HS-27A (cell line): Measurements from ENCODE around the gene ZFHX3.

Experiments
- DNase-seq: peaks from one replicate; pipeline ENCODE4 v3.0.0-alpha.2; 2012; ENCODE audit warnings: low read depth, missing footprints

ZFHX3 gene

DNA sequence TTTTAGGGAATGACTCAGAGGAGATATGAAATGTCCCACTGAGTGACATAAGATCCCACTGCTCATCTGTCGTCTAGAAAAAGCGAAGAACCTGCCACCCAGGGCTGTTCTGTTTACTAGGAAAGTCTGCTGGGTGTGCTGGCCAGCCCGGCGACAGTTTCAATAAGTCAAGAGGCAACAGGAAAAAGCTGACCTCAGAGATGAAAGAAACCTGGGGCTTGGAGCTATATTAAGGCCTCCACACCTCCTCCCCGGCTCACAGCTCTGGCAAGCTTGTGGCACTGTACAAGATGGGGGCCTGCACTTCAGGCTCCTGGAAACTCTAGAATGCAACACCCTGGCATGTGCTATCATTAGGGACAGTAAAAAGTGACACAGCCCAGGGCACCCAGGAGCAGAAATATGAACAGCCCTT is 10.6 kb downstream of the ZFHX3 start:
- DNase-seq: no peak

DNA sequence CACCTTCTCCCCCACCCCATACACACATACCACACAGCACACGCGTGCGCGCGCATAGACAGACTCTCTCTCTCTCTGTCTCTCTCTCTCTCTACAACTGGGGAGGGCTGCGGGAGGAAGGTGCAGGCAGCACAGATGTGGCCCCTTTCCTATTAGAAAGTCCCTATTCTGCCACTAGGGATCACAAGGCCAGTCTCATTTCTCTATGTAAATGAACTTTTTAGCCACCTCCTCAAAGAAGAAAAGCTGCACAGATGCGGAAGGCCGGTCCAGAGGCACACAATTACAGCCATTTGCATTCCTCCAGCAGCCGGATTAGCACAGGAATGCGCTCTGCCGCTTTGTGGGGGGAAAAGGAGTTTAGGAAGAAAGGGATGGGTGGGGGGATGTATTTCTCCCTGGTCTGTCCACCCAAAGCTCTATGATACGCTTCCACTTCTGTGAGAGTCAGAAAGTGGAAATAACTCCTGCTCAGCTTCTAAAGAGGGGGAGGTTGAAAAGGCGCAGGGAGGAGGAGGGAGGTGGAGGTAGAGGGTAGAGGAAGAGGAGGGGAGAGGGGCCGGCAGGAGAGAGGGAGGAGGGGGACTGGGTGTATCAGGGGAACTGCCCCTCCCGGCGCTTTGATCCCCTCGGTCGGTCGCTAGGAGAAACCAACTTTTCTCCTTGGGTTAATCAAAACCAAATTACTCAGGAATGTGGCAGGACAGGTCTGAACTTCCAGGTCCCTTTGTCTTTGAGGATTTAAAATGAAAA is 11.7 kb downstream of the ZFHX3 start:
- DNase-seq: no peak

DNA sequence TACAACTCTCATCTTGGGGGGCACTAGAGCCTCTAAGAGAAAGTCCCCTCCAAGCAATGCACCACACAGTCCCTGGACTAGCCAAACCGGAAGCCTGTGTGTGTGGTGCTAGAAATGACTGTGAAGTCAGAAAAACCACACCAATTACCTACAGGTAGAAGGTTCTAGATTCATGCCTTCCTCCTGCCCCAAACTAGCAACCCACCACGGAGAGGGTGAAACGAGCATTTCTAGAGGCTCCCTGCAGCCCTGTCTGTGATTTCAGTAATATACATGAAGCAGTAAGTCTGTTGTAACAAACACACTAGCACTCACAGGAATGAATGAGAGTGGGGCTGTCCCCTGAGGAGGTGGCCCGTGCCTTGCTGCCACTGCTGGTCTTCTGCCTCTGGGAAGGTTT is 13.6 kb downstream of the ZFHX3 start:
- DNase-seq: no peak

DNA sequence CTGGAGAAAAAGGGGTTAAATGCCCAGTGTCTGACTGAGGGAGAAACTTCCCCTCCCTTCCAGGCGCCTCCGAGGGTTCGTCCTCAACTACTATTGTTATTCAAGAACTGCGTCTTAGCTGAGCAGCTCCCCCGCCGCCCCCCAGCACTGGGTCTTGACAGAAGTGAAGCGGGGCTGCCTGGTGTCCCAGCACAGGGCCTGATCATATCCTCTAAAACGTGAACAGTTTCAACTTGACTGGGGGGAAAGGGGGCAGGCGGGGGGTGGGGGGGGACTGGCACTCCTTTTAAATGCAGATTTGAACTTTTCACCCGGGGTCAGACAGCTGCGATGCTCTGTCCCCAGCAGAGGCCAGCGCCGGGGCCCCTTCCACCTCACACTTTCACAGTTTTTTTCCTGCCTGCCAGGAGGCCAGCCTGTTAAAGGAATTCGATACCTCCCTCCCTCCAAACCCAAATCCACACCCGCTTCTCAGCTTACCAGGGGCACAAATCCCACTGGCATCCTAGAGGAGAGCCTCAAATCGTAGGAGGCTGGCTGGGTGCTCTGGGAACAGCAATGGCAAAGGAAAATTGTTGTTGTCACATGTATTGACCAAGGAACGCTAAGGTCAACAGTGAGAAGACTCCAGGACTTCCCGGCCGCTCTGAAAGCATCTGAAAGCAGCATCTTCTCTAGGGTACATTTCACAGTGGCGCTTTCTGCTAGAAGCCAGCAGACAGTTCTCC is 14.5 kb downstream of the ZFHX3 start:
- DNase-seq: no peak

DNA sequence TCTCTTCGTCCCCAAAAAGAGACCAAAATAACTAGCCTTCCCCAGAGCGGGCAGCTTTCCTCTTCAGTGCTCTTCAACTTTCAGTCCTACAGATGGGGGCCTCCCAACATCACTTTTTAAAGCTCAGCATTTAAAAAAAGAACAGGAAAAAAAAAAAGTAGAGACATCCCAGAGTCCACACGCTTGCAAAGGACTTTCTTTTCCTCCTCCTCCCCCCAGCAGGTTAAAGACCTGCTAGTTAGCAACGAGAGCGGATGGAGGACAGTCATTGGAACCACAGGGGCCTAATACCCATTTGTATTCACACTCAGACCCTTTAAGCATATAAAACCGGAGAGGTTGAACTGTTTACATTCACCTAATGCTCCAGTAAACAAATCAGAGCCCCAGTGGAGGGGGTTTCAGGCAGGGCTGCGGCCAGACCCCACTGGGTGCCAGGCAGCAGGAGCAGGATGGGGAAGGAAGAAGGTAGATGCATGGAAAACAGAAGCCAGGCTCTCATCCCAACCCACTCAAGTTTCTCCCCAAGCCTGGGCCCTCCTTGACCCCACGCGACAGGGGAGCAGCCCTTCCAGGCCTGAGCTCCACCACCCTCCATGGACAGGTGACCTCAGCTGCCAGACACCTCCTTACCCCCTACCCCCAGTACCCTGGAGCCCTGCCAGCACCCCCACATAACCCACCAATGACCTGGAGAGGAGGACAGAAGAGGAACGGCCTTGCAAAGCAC is 15.2 kb downstream of the ZFHX3 start:
- DNase-seq: no peak

DNA sequence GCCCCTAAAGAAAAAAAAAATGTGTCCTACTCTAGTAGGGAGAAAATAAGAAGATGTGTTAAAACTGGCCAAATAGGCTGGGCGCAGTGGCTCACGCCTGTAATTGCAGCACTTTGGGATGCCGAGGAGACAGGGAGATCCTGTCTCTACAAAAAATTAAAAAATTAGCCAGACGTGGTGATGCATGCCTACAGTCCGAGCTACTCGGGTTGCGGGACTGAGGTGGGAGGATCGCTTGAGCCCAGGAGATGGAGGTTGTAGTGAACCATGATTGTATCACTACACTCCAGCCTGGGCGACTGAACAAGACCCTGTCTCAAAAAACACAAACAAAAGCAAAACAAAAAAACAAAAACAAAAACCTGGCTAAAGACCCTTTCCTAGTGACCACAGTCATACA is 15.9 kb downstream of the ZFHX3 start:
- DNase-seq: no peak

DNA sequence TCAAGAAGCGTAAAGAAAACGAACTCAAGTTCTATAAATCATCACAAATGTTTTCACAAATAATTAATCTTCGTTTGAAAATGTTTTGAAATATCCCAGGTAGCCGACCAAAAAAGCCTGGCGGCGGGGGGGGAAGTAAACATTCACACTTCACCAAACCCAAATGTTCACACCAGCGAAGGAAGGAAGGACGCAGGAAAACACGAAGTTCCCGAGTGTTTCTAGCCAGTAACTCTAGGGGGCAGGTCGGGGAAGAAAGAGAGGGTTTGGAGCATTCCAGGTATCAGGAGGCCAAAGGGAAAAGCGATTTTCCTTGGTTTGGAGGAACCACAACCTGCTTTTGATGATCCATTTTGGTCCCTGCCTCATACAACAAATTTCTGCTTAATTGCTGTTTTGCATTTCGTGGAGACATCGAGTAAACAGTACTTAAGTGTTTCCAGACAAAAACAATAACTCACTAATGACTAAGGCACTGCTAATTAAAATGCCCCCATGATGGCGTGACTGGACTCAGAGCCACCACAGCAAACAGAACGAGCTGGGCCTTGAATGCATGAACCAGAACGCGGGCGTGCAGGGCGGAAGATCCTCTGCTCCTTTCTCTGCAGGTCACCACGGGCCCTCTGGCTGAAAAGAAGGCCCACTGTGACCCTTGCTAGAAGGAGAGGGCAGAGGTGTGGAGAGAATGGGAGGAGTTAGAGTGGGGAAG is 16.6 kb downstream of the ZFHX3 start:
- no peak for DNase-seq

DNA sequence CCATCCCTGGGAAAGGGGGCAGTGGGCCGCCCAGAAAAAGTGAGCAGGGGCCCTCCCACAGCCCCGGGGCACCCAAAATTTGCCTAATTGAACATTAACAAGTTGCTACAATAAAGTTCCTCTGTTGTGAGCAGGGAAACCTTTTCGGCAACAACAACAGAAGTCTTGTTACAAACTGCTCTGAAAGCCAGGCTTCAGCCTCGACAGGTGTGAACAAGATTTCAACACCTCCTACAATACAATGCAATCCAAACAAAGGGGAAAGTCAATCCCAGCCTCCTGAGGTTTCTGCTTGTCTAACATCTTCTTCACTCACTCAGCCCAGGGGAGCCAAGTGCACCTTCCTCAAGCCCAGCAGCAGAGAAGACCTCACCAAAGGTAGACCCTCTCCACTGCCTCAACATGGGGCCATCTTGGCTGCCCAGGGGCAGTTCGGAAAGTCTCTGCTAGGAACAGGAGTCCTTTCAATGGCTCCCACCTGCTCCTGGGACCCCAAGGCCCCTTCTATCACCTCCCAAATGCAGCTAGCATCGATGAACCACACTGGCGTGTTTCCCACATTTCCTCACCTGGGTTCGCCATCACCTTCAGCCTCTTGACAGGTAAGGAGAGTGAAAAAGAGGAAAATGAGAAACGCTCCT is 19.1 kb downstream of the ZFHX3 start:
- DNase-seq: no peak

DNA sequence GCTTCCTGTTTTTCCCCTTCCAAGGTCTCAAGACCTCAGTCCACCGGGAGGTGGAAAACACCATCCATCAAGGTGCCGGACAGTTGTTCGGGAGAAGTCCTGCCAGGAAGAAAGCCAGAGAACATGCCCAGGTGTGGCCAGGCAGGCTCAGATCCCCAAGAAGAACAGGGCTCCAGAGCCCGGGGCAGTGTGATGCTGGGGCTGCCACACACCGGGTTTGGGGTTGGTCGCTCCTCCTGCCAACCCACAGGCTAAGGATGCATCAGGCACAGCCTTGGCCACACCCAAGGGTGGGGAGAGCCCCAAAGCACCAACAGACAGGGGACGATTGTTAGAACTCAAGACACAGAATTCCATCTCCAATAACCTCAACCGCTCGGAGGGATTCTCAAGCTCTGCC is 19.7 kb downstream of the ZFHX3 start:
- no peak for DNase-seq

DNA sequence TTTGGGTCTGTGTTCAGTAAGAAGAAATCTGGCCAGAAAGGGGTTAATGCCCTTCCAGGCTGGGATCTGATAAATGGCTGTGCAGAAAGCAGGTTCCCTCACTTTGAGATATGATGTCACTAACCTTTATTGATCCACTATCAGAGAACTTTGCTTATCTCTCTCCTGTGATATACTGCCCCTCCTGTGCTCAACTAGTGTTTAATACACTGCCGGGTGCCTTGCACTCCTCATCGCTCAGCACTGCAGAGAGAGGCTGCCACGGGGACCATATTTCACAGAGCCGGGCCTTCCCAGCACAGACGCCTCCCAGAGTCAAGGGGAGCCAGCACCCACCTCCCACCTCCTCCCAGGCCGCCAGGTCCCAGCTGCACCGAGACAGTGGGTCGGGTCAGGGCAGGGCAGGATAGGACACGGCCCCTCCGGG is 20.2 kb downstream of the ZFHX3 start:
- no peak for DNase-seq

DNA sequence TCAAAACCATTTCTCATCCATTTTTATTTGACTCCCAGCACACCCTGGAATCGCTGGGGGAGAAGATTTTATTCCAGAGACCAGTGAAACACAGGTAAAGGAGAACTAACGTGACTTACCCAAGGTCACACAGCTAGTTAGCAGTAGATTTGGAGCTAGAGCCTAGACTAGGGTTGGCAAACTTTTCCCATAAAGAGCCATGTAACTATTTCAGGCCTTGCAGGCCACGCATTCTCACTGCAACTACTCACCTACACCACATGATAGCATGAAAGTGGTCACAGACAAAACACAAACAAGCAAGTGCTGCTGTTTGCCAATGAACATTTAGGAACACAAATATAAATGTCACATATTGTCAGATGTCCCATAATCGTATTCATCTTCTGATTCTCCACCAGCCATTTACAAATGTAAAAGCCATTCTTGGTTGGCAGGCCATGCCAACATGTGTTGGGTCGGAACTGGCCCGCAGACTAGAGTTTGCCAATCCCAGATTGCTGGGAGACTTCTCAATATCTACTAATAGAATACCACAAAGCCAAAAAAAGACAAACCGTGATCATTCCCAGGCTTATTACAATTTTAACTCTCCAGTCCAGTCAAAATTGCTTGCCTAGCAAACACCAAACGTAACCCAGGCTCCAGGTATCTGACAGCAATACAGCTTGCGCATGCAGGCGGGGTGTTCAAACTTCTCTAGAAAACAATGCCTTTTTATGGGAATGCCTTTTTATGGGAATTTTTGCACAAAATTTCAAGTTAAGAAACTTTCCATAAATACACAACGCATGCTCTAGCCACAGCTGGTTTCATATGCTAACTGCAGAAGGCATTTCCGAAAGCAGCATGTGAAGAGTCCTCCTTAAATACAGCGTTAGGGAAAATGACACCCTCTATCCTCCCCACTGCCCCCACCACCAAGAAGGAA is 20.9 kb downstream of the ZFHX3 start:
- DNase-seq: no peak

DNA sequence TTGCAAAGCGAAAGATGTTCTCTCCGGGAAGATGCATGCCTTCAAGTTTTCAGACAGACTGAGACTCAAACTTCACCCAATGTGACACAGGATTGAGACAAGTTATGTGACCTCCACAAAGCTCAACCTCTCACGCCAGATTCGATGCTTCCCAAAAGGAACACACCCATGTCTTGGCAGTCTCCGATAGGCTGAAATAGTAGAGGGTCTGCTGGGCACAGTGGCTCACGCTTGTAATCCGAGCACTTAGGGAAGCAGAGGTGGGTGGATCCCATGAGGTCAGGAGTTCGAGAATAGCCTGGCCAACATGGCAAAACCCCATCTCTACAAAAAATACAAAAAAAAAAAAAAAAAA is 22.1 kb downstream of the ZFHX3 start:
- DNase-seq: no peak

DNA sequence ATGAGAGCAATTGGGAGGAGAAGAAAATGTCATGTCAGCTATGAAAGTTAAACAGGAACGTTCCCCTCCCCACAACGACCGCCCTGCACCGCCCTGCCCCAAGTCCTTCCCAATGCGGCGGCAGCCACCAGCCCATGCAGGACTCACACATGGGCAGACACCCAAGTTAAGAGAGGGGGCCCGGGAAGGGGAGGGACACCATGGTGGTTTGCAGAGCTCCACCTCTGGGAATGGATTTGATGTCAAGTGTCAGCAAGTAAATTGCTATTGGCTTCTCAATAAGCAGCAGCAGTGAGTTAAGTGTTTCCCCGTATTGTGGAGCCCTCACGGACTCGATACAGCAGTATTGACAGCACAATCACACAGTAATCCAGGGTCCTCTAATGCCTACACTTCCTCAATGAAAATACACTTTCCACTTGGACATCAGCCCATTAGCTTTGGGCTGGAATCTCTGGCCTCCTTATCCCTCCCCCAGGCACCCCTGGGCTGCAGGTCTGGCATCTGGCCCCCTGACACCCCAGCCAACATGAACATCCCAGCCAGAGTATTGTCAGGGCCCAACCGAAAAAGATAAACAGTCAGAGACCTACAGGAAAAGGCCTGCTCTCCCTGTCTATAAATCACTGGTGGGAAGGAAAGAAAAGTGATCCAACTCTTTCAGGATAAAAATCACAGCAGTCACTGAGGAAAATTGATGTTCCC is 22.6 kb downstream of the ZFHX3 start:
- DNase-seq: no peak

DNA sequence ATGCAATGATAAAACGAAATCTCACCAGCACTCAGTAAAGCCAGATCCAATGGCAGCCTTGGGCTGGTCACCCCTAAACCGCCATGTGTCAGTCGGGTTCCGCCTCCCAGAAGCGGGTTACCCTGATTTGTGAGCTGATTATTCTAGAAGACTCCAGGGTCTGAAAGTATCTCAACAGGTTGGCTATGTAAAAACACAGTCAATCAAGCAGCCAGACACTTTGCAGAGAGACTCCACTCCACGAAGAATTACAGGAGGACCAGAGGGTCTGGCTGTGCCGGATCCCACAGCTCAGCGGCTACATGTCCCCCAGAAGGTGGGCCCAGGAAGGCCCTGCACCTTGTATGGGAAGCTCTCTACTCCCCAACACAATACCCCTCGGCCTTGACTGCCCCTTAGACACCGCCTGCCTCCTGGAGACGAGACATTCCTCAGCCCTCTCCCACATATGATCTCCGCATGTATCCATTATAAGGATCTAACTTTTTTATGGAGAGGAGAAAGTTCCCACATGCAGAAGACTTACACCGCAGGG is 23.3 kb downstream of the ZFHX3 start:
- DNase-seq: no peak

DNA sequence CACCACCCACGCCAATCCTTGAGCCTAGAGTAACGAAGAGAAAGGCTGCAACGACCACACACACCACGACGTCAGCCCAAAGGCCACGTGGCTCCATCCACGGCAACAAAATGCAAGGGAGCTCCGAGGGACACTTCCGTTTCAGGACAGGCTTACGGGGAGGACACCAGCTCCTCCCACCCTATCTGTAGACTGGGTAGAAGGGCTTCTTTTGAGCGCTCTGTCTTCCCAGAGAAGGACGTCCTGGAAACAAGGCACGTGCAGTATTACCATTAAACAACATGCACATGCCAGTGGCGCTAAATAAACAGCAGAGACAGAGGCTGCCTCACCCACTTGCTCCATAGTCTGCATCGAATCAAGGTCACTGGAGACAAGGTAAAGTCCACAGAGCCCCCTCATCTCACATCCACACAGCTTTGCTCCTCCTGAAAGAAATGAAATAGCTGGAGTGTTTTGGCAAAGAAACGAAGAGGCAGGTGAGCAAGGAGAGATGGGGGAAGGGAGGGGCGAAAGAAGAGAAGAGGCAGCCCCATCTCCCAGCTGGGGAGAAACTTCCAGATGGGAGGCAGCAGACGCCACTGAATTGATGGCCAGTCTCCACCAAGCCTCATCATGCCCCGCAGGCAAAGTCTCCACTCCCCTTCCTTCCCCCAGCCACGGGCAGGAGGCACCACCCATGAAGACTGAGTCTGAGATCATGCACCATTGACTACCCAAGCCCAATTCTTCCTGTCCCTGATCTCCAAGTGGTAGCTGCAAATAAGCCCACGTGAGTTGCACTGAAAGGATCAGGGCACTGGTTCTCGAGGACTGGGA is 24.0 kb downstream of the ZFHX3 start:
- no peak for DNase-seq

DNA sequence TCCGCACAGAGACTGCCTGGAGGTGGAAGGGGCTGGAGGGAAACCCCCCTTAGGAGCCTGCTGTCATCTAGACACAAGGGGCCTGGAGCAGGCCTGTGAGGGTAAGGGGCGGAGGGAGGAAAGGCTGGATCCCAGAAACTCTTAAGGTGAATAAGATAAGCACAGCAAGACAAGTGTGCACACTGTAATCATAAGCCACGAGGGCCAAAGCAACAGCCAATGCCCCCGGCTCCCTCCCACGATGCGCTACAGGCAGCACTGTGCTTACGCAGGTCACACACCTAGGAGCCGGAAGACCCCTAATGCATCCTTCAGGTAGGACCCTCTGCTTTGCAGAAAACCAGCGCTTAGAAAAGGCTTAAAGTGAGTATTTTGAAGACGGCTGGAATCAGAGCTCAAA is 24.6 kb downstream of the ZFHX3 start:
- no peak for DNase-seq

DNA sequence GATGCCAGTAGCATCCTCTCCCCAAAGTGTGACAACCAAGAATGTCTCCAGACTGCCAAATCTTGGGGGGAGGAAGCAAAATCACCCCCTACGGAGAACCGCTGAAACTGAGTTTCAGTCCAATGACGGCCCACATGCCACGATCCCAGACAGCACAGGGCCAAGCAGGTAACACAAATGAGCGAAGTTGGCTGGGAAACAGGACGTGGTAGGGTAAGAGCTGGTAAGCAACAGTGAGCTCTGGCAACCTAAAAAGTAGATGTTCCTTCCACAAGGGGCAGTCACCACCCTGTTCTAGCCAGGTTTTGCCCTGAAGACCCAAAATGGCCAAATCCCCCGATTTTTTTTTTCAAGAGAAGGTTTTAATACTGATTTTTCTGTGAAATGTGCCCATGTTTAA is 25.4 kb downstream of the ZFHX3 start:
- no peak for DNase-seq

DNA sequence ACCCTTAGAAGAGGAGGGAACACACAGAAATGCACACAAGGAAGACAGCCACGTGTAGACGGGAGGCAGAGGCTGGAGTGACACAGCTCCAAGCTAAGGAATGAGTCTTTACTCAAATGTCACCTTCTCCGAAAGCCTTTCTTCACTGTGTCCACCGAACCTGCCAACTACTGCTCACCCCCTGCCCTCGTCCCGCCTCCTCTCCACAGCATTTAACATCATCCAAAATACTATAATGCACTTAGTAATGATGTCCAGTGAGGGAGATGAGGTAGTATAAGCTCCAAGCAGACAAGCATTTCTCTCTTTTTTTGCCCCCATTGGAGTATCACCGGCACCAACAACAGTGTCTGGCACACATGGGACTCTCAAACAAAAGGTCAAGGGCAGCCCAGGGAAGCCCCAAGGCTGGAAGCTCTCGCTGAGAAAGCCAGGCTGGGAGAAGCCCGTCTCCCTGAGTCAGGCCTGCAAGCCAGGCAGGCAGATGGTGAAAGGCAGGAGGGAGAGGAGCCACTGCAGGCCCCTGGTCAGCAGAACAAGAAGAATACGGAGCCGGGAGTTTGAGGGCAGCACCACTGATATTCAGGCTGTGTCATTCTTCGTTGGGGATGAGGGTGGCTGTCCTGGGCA is 25.9 kb downstream of the ZFHX3 start:
- DNase-seq: no peak
